HepG2 (cell line): ENCODE results near the gene PLEKHH1. TPM values are rescaled to one million over a fixed set of nuclear protein-coding genes. Genes with fewer than 3 reads are reported as not detected.

Experiments
- ATAC-seq: fragments of 200-7000 bp; cut with Tn5 transposase; 3 replicates; pipeline ENCODE4 v1.9.1; 2020; ENCODE audit warnings: mild to moderate bottlenecking, moderate library complexity
- BruUV-seq: library from RNA; stranded (reverse); fragments of 400-500 nt; replicated peaks from 2 replicates; lab custom pipeline; 2021; lab: Mats Ljungman, UMichigan
- CTCF ChIA-PET: fragments of 300-600 bp; formaldehyde crosslinking; extraction: SDS; loops from one replicate; lab custom pipeline; 2021; ENCODE audit warnings: low total read pairs, inconsistent platforms, low intra/inter-chr PET ratio; lab: Yijun Ruan, JAX
- POLR2A ChIA-PET: fragments of 350-600 bp; sonication (Branson Sonifier 250); formaldehyde crosslinking; loops from one replicate; lab custom pipeline; 2020; ENCODE audit warnings: antibody characterized with exemption, inconsistent platforms; lab: Yijun Ruan, JAX
- DNase-seq: peaks from one replicate; pipeline ENCODE4 v3.0.0-alpha.2; 2015; ENCODE audit warnings: low spot score
- FAIRE-seq: peaks from 3 replicates; lab custom pipeline; 2011; peaks lifted over from hg19 to GRCh38; lab: Jason Lieb, UNC
- H2AFZ ChIP-seq: one replicate; pipeline ENCODE4 v1.6.1; 2011; ENCODE audit warnings: low read length, inconsistent platforms
- H3K27ac ChIP-seq: fragments of 300-600 bp; 3 replicates; pipeline ENCODE4 v1.8.0; 2011; ENCODE audit warnings: mixed run types, mild to moderate bottlenecking, mixed read lengths, low read length, inconsistent platforms; ENCODE audit not compliant: insufficient read depth; ENCODE audit errors: extremely low read length
- H3K27me3 ChIP-seq, 2 experiments: fragments of 200-600 bp in 1 of 2; 2 replicates in 1 of 2; 3 replicates in 1 of 2; pipeline versions ENCODE4 v1.6.0 to v1.8.0; 2011; ENCODE audit warnings: low read length in 2 of 2, mild to moderate bottlenecking in 2 of 2, moderate library complexity in 2 of 2, inconsistent platforms in 1 of 2; ENCODE audit not compliant: insufficient read depth in 2 of 2, control insufficient read depth in 1 of 2
- H3K36me3 ChIP-seq, 2 experiments: fragments of 200-600 bp in 1 of 2; replicated peaks in 1 of 2; 2 replicates in 1 of 2; 3 replicates in 1 of 2; pipeline versions ENCODE4 v1.5.1 to v1.8.0; 2011; ENCODE audit warnings: low read length in 2 of 2, inconsistent platforms in 1 of 2; ENCODE audit not compliant: insufficient read depth in 2 of 2, control insufficient read depth in 1 of 2
- H3K4me1 ChIP-seq: 2 replicates; pipeline ENCODE4 v1.5.1; 2012; ENCODE audit warnings: low read length, inconsistent platforms; ENCODE audit not compliant: insufficient read depth
- H3K4me2 ChIP-seq: 2 replicates; pipeline ENCODE4 v1.6.0; 2011; ENCODE audit warnings: low read depth, low read length, inconsistent platforms
- H3K4me3 ChIP-seq, 3 experiments: fragments of 200-600 bp in 1 of 3; sonication (generic), shearing (Covaris generic) in 1 of 3; replicated peaks in 1 of 3; 2 replicates each; pipeline ENCODE4 v1.5.1; 2011 to 2016; ENCODE audit warnings: low read length in 3 of 3, inconsistent platforms in 2 of 3, low read depth in 2 of 3, mild to moderate bottlenecking in 2 of 3, control low read depth in 1 of 3, mixed read lengths in 1 of 3; ENCODE audit not compliant: insufficient read depth in 1 of 3
- H3K79me2 ChIP-seq: one replicate; pipeline ENCODE4 v1.6.1; 2011; ENCODE audit warnings: low read length, inconsistent platforms; ENCODE audit not compliant: insufficient read depth
- H3K9ac ChIP-seq: 2 replicates; pipeline ENCODE4 v1.6.0; 2011; ENCODE audit warnings: mild to moderate bottlenecking, low read depth, low read length, inconsistent platforms; ENCODE audit not compliant: insufficient read depth
- H3K9me3 ChIP-seq: 2 replicates; pipeline ENCODE4 v1.5.1; 2012; ENCODE audit warnings: mild to moderate bottlenecking, low read length
- H4K20me1 ChIP-seq: 2 replicates; pipeline ENCODE4 v1.6.0; 2011; ENCODE audit warnings: inconsistent platforms, mild to moderate bottlenecking, low read length, moderate library complexity; ENCODE audit not compliant: insufficient read depth
- HNF1B ChIP-seq: sonication (generic); formaldehyde crosslinking; IDR thresholded peaks from 2 replicates; pipeline ENCODE4 v1.5.1; 2020; ENCODE audit warnings: mild to moderate bottlenecking, moderate library complexity, missing genetic modification reagents
- HNF4G ChIP-seq, 2 experiments: sonication (generic) in 1 of 2; formaldehyde crosslinking in 1 of 2; IDR thresholded peaks; 2 replicates each; pipeline versions ENCODE4 v1.4.0 to v1.6.1; 2011 to 2020; ENCODE audit warnings: borderline replicate concordance in 2 of 2, low read depth in 2 of 2, mild to moderate bottlenecking in 2 of 2, low read length in 1 of 2, missing genetic modification reagents in 1 of 2, moderate library complexity in 1 of 2
- PREB ChIP-seq: sonication (generic); formaldehyde crosslinking; IDR thresholded peaks from 2 replicates; pipeline ENCODE4 v1.4.0; 2020; ENCODE audit warnings: missing genetic modification reagents
- RARA ChIP-seq: IDR thresholded peaks from 2 replicates; pipeline ENCODE4 v1.6.1; 2016; ENCODE audit warnings: missing genetic modification reagents, missing compliant biosample characterization
- ZNF552 ChIP-seq: sonication (generic); formaldehyde crosslinking; IDR thresholded peaks from 2 replicates; pipeline ENCODE4 v1.9.0; 2022; ENCODE audit warnings: missing genetic modification reagents, mild to moderate bottlenecking, borderline replicate concordance
- WGBS: methylation state at CpG from one replicate; pipeline ENCODE4 v1.1.6; 2017; ENCODE audit warnings: low lambda C conversion rate; 5-methylcytosine and 5-hydroxymethylcytosine counted together
- in situ Hi-C: cut with HindIII; loops from 2 replicates; pipeline ENCODE4 v1.10.0; 2017; ENCODE audit warnings: low pct_unique_long_range_greater_than_20kb; ENCODE audit not compliant: extremely low pct_ligation_motif_present
- intact Hi-C: fragments of 100-400 bp; cut with micrococcal nuclease; formaldehyde crosslinking; loops from one replicate; pipeline ENCODE4 v1.10.0; 2022; ENCODE audit not compliant: unreplicated experiment
- polyA plus RNA-seq, 8 experiments: library from polyadenylated mRNA; depleted of rRNA in 3 of 8; stranded (reverse) in 7 of 8; unstranded in 1 of 8; fragments of >200 nt; fragmentation: Illumina TruSeq in 4 of 8; extraction: Trizol in 4 of 8; gene quantifications; 2 replicates each; pipeline versions ENCODE4 v1.2.1 to v1.2.3, GENCODE V29; 2011 to 2016; ENCODE audit warnings: low read depth in 4 of 8, missing spikeins in 1 of 8, mixed read lengths in 1 of 8; ENCODE audit not compliant: insufficient read depth in 1 of 8
- total RNA-seq, 5 experiments: library from RNA; depleted of rRNA; stranded (reverse); fragments of >200 nt; fragmentation: Illumina TruSeq; extraction: Trizol; gene quantifications; 2 replicates each; pipeline ENCODE4 v1.2.3, GENCODE V29; 2016; ENCODE audit warnings: low read depth in 1 of 5

The PLEKHH1 gene
- total and polyA plus RNA-seq, 2 of the 13 experiments (the other 11 are each of a cell fraction or from before 2014, with no cell fraction given) = 8.6 to 15.8 TPM

GRCh38 chr14:67513631-67514108 lies 19.4 kb upstream of the PLEKHH1 start:
- no TSS peak for BruUV-seq
- no peak for FAIRE-seq
- ATAC-seq = peak; percentile 63

More at GRCh38 chr14:67513631-67514108, 19.4 kb upstream of the PLEKHH1 start:
- in situ Hi-C loops = no loop called here
- POLR2A ChIA-PET = interaction anchor here (0.8 kb wide), 1 partner anchor 13 kb away, joined by 4 read pairs; no protein-coding TSS in a partner anchor
- CTCF ChIA-PET = no interaction called here
- Histone ChIP-seq H3K9me3 (no peaks in the 10 kb centered on the region), H3K4me3 (peak overlapping the region in 1 of 3 experiments; percentile 76; a peak in 1 of 6 replicates), H3K4me1 (peaks cover 25% of the 10 kb centered on the region), H2AFZ (no peak overlapping the region), H3K79me2 (no peaks in the 10 kb centered on the region), H3K27ac (no peak overlapping the region), H3K27me3 (peaks cover 5 to 67% of the 10 kb centered on the region in 2 experiments; a peak in 4 of 5 replicates), H3K4me2 (peak overlapping the region; percentile 82; the same call in 1 of the 2 replicates), H3K9ac (no peak overlapping the region), H4K20me1 (no peaks in the 10 kb centered on the region), H3K36me3 (no peaks in the 10 kb centered on the region)
- 67% methylated on average over 1 of the region's 1 CpG for WGBS
- DNase-seq = no peak
- intact Hi-C loops = no loop called here
- TF ChIP-seq ZNF552 (no peak), HNF4G (IDR thresholded peaks at IDR 0.05; ENCODE audit: borderline replicate concordance, low read depth, low read length) (no peak), HNF4G (CRISPR knock-in tag; IDR thresholded peaks at IDR 0.05; ENCODE audit: borderline replicate concordance, low read depth) (no peak), RARA (no peak), HNF1B (CRISPR knock-in tag) (0 out of 2 replicates have a peak, but pooled peaks have one; percentile 15), PREB (CRISPR knock-in tag) (no peak)
